Aorta (tissue), 5 donors: ENCODE results near the gene CACNA1D. TPM values are rescaled to one million over a fixed set of nuclear protein-coding genes. Genes with fewer than 3 reads are reported as not detected.

Experiments used
- ATAC-seq: fragments of 200-7000 bp; cut with Tn5 transposase; one replicate; pipeline ENCODE4 v1.9.1; 2022; ENCODE audit warnings: moderate library complexity; ENCODE audit not compliant: low FRiP score
- DNase-seq, 2 donors: peaks; one replicate each; pipeline ENCODE4 v3.0.0-alpha.2; 2020
- H3K27ac ChIP-seq, 2 donors: one replicate each; pipeline ENCODE4 v1.5.1; 2013; ENCODE audit warnings: low read length in 2 of 2, mild to moderate bottlenecking in 2 of 2, moderate library complexity in 2 of 2, control low read depth in 1 of 2, inconsistent platforms in 1 of 2, low read depth in 1 of 2
- H3K27me3 ChIP-seq, 2 donors: one replicate each; pipeline ENCODE4 v1.6.1; 2013; ENCODE audit warnings: control low read depth in 1 of 2, low read length in 1 of 2, mild to moderate bottlenecking in 1 of 2, moderate library complexity in 1 of 2; ENCODE audit not compliant: insufficient read depth in 2 of 2, control insufficient read depth in 1 of 2
- H3K36me3 ChIP-seq, 2 donors: one replicate each; pipeline ENCODE4 v1.6.1; 2013; ENCODE audit warnings: control low read depth in 1 of 2, low read length in 1 of 2, mild to moderate bottlenecking in 1 of 2; ENCODE audit not compliant: insufficient read depth in 2 of 2, control insufficient read depth in 1 of 2
- H3K4me1 ChIP-seq, 2 donors: one replicate each; pipeline ENCODE4 v1.6.1; 2013; ENCODE audit warnings: low read length in 2 of 2, control low read depth in 1 of 2, mild to moderate bottlenecking in 1 of 2, moderate library complexity in 1 of 2; ENCODE audit not compliant: insufficient read depth in 2 of 2, control insufficient read depth in 1 of 2
- H3K4me3 ChIP-seq, 2 donors: one replicate each; pipeline ENCODE4 v1.5.1; 2013; ENCODE audit warnings: low read length in 2 of 2, control low read depth in 1 of 2, mild to moderate bottlenecking in 1 of 2
- H3K9me3 ChIP-seq: one replicate; pipeline ENCODE4 v1.6.1; 2013; ENCODE audit warnings: mild to moderate bottlenecking, low read length; ENCODE audit not compliant: control insufficient read depth
- WGBS, 2 donors: extraction: QIAGEN DNeasy Blood & Tissue Kit; methylation state at CpG; one replicate each; pipeline ENCODE4 v1.1.7; 2013; 5-methylcytosine and 5-hydroxymethylcytosine counted together
- intact Hi-C, 2 donors: fragments of 100-400 bp; cut with DNase I; formaldehyde crosslinking; loops; one replicate each; pipeline versions ENCODE4 v1.14.2 to v1.15.0; 2022
- polyA plus RNA-seq, 2 donors: library from polyadenylated mRNA; stranded (reverse); fragments of 200-250 nt; gene quantifications; one replicate each; pipeline ENCODE4 v1.2.3, GENCODE V29; 2013
- total RNA-seq, 2 donors: library from RNA; stranded (reverse); fragmentation: NEBNext Ultra II Directional; extraction: Animal tissue kit (Norgen Biotek cat#: 25700); gene quantifications; one replicate each; pipeline ENCODE4 v1.2.1, GENCODE V29; 2021
- donor health status: healthy with polysubstance abuse.
- donor health status: Bipolar disorder and iron deficiency.
- donor health status: DM: no; HTN: no; CAD: no.
- donor health status: DM: no; HTN: no; CAD: no.
- donor health status: DM: yes; HTN: yes; CAD: no.

Gene CACNA1D
- total and polyA plus RNA-seq, 4 donors = 0.25 to 7.4 (median 0.78) TPM; not detected in 1

DNA sequence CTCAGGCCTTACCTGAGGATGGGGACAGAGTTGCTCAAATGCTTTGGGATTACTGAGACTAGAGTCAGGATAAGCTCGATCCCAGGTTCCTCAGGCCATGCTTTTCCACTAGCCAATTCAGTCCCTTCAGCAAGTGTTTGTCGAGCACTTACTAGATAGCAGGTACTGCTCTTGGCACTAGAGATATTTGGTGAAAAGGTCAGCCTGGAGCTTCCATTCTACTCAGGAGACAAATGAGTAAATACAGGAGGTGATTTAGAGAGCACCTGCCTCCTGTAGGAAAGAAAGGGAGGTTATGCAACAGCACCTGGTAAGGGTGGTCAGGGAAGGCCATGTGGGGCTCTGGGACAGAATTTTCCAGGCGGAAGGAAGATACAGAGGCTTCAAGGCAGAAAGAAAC is 99.9 kb downstream of the CACNA1D start:
- WGBS, 2 donors = 91 to 92% methylated on average over 3 of the region's 3 CpGs

DNA sequence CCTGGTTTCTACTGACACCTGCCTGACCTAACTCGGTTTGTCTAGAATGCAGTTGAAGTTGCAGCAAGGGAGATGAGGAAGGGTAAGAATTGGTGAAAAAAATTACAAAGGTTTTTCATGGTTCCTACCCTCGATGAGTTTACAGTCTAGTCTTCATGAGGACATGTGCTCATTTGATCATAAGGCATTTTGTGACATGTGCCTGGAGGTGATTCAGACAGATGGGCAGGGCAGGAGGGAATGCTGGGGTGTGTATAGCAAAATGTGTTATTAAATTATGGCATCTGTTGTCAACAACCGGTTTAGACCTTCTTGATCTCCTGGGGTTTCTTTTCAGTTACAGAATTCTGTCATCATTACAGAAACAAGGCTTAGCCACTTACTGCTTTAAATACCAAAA is 101.2 kb downstream of the CACNA1D start:
- DNase-seq (no peak), ATAC-seq (no peak)
- H3K4me1 ChIP-seq = no peaks in the 10 kb centered on the region
- H3K36me3 ChIP-seq = no peaks in the 10 kb centered on the region
- 90 to 92% methylated on average over 3 of the region's 3 CpGs for WGBS, 2 donors
- intact Hi-C loops = no loop called here
- no peaks in the 10 kb centered on the region for H3K27me3 ChIP-seq
- H3K4me3 ChIP-seq = no peak overlapping the region
- H3K9me3 ChIP-seq = no peaks in the 10 kb centered on the region
- no peak overlapping the region for H3K27ac ChIP-seq

More for the DNA sequence above, 99.9 kb downstream of the CACNA1D start:
- DNase-seq (no peak), ATAC-seq (no peak)
- Histone ChIP-seq H3K36me3 (no peaks in the 10 kb centered on the region), H3K27ac (no peak overlapping the region), H3K9me3 (no peaks in the 10 kb centered on the region), H3K4me3 (no peak overlapping the region), H3K27me3 (no peaks in the 10 kb centered on the region), H3K4me1 (no peaks in the 10 kb centered on the region)
- intact Hi-C loops = no loop called here

GRCh38 chr3:53597136-53597915 is 102.9 kb downstream of the CACNA1D start:
- Histone ChIP-seq H3K27me3 (no peaks in the 10 kb centered on the region), H3K36me3 (no peaks in the 10 kb centered on the region), H3K9me3 (no peaks in the 10 kb centered on the region), H3K27ac (no peak overlapping the region), H3K4me3 (no peak overlapping the region), H3K4me1 (no peaks in the 10 kb centered on the region)
- intact Hi-C loops = no loop called here
- ATAC-seq (no peak), DNase-seq (no peak)
- 65 to 76% methylated on average over 4 of the region's 4 CpGs for WGBS, 2 donors

DNA sequence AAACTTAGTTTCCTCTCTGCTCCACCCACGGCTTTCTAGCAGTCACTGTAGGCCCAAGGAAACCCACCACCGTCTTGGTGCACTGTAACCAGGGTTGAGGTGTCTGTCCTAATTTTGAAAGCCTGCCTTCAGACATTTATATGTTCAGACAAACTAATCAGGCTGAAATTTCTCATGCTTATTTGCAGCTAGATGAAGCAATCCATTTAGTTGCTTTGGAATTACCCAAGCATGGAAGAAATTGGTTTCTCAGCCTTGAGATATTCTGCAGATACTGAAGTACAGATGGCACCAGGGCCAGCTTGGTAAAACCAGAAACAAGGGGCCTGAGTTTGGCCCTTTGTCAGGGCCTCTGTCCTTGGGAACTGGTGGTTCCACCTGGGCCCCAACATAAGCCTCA is 105.4 kb downstream of the CACNA1D start:
- no peaks in the 10 kb centered on the region for H3K36me3 ChIP-seq
- no peaks in the 10 kb centered on the region for H3K9me3 ChIP-seq
- WGBS, 2 donors = 46 to 92% methylated on average over 2 of the region's 2 CpGs
- no peak overlapping the region for H3K27ac ChIP-seq
- ATAC-seq (no peak), DNase-seq (no peak)
- no peak overlapping the region for H3K4me3 ChIP-seq
- H3K27me3 ChIP-seq = no peaks in the 10 kb centered on the region
- H3K4me1 ChIP-seq = no peaks in the 10 kb centered on the region
- intact Hi-C loops = no loop called here

GRCh38 chr3:53602866-53603265 is 108.5 kb downstream of the CACNA1D start:
- no peak for DNase-seq
- H3K27ac ChIP-seq = no peak overlapping the region
- H3K4me3 ChIP-seq = no peak overlapping the region
- intact Hi-C loops = no loop called here
- no peaks in the 10 kb centered on the region for H3K4me1 ChIP-seq
- no peak for ATAC-seq
- H3K27me3 ChIP-seq = no peaks in the 10 kb centered on the region
- WGBS, 2 donors = 76 to 82% methylated on average over 6 of the region's 6 CpGs
- no peaks in the 10 kb centered on the region for H3K36me3 ChIP-seq
- peaks cover 5% of the 10 kb centered on the region for H3K9me3 ChIP-seq

- H3K36me3 ChIP-seq = no peaks in the 10 kb centered on the region
- intact Hi-C loops = no loop called here
Measured at GRCh38 chr3:53604232-53604631, 109.8 kb downstream of the CACNA1D start.

GRCh38 chr3:53606793-53607192 is 112.4 kb downstream of the CACNA1D start:
- Histone ChIP-seq H3K36me3 (no peaks in the 10 kb centered on the region), H3K4me1 (no peaks in the 10 kb centered on the region), H3K4me3 (no peak overlapping the region), H3K9me3 (peaks cover 5% of the 10 kb centered on the region), H3K27me3 (no peaks in the 10 kb centered on the region), H3K27ac (no peak overlapping the region)
- DNase-seq = no peak
- intact Hi-C loops = no loop called here
- ATAC-seq = no peak
- WGBS, 2 donors = 72 to 77% methylated on average over 1 of the region's 1 CpG

More at GRCh38 chr3:53604232-53604631, 109.8 kb downstream of the CACNA1D start:
- Histone ChIP-seq H3K4me1 (no peaks in the 10 kb centered on the region), H3K27me3 (no peaks in the 10 kb centered on the region), H3K9me3 (peaks cover 5% of the 10 kb centered on the region), H3K4me3 (no peak overlapping the region), H3K27ac (no peak overlapping the region)
- ATAC-seq = no peak
- DNase-seq = no peak

DNA sequence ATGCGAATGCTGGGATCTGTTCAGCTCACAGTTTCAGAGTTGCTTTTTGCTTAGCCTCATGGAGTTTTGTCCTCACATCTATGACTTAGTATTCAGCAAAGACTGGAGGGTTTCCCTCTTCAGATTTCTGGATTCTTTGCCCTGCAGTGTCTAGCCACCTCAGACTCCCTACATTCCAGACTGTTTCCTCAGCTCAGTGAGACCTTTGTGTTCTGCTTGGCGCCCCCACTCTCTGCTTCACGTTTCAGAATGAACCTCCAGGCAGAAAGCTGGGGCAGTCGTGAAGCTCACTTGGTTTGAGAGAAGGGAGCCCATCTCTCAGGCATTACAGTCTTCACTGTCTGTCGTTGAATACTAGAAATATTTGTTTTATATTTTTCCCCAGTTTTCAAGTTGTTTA is 118.1 kb downstream of the CACNA1D start:
- no peaks in the 10 kb centered on the region for H3K4me1 ChIP-seq
- no peak overlapping the region for H3K4me3 ChIP-seq
- no peak for ATAC-seq
- no peak for DNase-seq
- H3K27me3 ChIP-seq = no peaks in the 10 kb centered on the region
- intact Hi-C loops = no loop called here
- H3K9me3 ChIP-seq = peaks cover 2% of the 10 kb centered on the region
- H3K36me3 ChIP-seq = no peaks in the 10 kb centered on the region
- 44 to 50% methylated on average over 5 of the region's 5 CpGs for WGBS, 2 donors
- H3K27ac ChIP-seq = no peak overlapping the region

DNA sequence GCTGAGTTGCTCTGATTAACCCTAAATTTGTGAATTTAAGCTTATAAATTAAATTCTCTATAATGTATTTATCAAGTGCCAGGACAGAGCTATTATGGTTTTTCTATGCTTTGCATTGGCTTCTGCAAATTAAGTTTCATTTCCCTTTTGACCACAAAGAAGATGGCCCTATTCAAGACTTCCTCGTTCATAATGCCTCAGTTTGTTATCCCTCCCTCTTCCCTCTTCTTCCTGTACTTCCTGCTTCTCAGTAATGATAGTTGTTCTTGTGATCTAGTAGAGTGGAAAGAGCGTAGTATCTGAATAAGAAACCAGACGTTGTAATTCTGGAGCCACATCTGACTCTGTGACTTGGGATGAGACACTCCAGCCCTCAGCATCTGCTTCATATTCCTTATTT is 118.7 kb downstream of the CACNA1D start:
- ATAC-seq (no peak), DNase-seq (no peak)
- Histone ChIP-seq H3K27me3 (no peaks in the 10 kb centered on the region), H3K27ac (no peak overlapping the region), H3K9me3 (peaks cover 2% of the 10 kb centered on the region), H3K4me1 (no peaks in the 10 kb centered on the region), H3K36me3 (no peaks in the 10 kb centered on the region), H3K4me3 (no peak overlapping the region)
- WGBS, 2 donors = 74 to 79% methylated on average over 3 of the region's 3 CpGs
- intact Hi-C loops = no loop called here
